ENCODE measurements around the gene DPAGT1. TPM values are rescaled to one million over a fixed set of nuclear protein-coding genes. Genes with fewer than 3 reads are reported as not detected.

The DPAGT1 gene
- polyA plus RNA-seq, 3 donors, result 37.0 to 54.2 (median 39.7) TPM

DNA sequence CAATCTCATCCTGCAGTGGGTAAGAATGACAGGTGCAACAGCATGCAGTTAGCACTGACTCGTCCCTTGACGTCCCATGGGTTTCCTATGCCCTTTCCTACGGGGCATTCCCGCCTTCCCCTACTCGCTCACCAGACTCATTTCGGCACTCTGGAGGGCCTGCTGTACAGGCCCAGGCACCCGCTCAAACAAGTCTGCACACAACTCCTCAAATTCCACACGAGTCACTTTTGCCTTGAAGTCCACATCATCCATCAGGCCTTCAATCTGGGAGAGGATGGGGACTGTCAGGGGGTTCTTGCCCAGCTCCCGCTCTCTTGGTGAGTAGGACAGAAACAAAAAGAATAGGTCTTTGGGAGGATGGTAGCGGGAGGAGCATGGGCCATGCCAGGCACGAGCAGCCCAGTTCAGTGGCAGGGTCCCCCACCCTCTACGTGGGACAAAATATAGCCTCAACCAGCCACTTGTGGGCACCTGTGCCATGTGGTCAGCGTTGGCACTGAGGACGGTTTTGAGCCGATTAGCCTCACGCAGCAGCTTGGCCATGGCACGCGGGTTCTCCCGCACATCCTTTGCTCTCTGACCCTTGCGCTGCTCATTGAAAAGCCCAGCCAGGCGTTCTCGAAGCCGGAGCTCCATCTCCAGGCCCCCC lies 49.4 kb downstream of the DPAGT1 start:
- H3K4me3 Mint-ChIP-seq, result no peak overlapping the region
- H3K27me3 ChIP-seq (ENCODE audit: control insufficient read depth in 2 of 2, insufficient read depth in 2 of 2, low read length in 2 of 2), result no peaks in the 10 kb centered on the region
- H3K4me1 Mint-ChIP-seq, result peaks cover 12% of the 10 kb centered on the region
- no peak overlapping the region for H3K4me2 ChIP-seq (replicated peaks; ENCODE audit: extremely low read depth, low read length, poor library complexity, severe bottlenecking)
- H3K27ac ChIP-seq (ENCODE audit: low read depth in 1 of 2, low read length in 2 of 2), result no peak overlapping the region
- no peaks in the 10 kb centered on the region for H3K9me3 ChIP-seq (replicated peaks in 1 of 2; ENCODE audit: control insufficient read depth in 1 of 2, insufficient read depth in 1 of 2, low read length in 2 of 2)
- H3K27ac Mint-ChIP-seq, result peak overlapping the region in 2 of 7 donors; percentile 1 to 2
- no peak overlapping the region for H2AFZ ChIP-seq (ENCODE audit: insufficient read depth, low read depth, low read length, poor library complexity, severe bottlenecking)
- no peak for DNase-seq
- peaks cover 68 to 83% of the 10 kb centered on the region in 2 donors for H3K36me3 ChIP-seq (replicated peaks in 1 of 2; ENCODE audit: control insufficient read depth in 1 of 2, insufficient read depth in 2 of 2, low read length in 2 of 2)
- H4K20me1 ChIP-seq (ENCODE audit: insufficient read depth, low read length), result no peaks in the 10 kb centered on the region
- peaks cover 0 to 1% (median 0%) of the 10 kb centered on the region in 3 donors for H3K27me3 Mint-ChIP-seq (ENCODE audit: low read depth in 3 of 3)
- peaks cover 9 to 12% of the 10 kb centered on the region in 2 donors for H3K4me1 ChIP-seq (ENCODE audit: control insufficient read depth in 1 of 2, insufficient read depth in 2 of 2, low read length in 2 of 2)
- 95% methylated on average over 20 of the region's 23 CpGs for WGBS (ENCODE audit: insufficient coverage)
- peaks cover 20% of the 10 kb centered on the region for H3K79me2 ChIP-seq (ENCODE audit: insufficient read depth, low read length)
- intact Hi-C loops (cut with micrococcal nuclease), result no loop called here
- no peak overlapping the region for H3K9ac ChIP-seq (ENCODE audit: insufficient read depth, low read length, poor library complexity, severe bottlenecking)
- TF ChIP-seq, protein P1, sequence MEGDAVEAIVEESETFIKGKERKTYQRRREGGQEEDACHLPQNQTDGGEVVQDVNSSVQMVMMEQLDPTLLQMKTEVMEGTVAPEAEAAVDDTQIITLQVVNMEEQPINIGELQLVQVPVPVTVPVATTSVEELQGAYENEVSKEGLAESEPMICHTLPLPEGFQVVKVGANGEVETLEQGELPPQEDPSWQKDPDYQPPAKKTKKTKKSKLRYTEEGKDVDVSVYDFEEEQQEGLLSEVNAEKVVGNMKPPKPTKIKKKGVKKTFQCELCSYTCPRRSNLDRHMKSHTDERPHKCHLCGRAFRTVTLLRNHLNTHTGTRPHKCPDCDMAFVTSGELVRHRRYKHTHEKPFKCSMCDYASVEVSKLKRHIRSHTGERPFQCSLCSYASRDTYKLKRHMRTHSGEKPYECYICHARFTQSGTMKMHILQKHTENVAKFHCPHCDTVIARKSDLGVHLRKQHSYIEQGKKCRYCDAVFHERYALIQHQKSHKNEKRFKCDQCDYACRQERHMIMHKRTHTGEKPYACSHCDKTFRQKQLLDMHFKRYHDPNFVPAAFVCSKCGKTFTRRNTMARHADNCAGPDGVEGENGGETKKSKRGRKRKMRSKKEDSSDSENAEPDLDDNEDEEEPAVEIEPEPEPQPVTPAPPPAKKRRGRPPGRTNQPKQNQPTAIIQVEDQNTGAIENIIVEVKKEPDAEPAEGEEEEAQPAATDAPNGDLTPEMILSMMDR (IDR thresholded peaks at IDR 0.05), result no peak
- H3K9me3 Mint-ChIP-seq, result no peaks in the 10 kb centered on the region
- H3K36me3 Mint-ChIP-seq, result peaks cover 82% of the 10 kb centered on the region in 2 donors
- no peak overlapping the region for H3K4me3 ChIP-seq (replicated peaks in 1 of 3; ENCODE audit: low read depth in 2 of 3, low read length in 3 of 3)

- TF ChIP-seq, protein P1 (IDR thresholded peaks at IDR 0.05), result no peak
- Histone ChIP-seq H3K79me2 (ENCODE audit: insufficient read depth, low read length) (peaks cover 16% of the 10 kb centered on the region), H2AFZ (ENCODE audit: insufficient read depth, low read depth, low read length, poor library complexity, severe bottlenecking) (no peak overlapping the region), H3K27me3 (ENCODE audit: control insufficient read depth in 2 of 2, insufficient read depth in 2 of 2, low read length in 2 of 2) (no peaks in the 10 kb centered on the region), H3K36me3 (replicated peaks in 1 of 2; ENCODE audit: control insufficient read depth in 1 of 2, insufficient read depth in 2 of 2, low read length in 2 of 2) (peaks cover 72 to 90% of the 10 kb centered on the region in 2 donors), H3K9me3 (replicated peaks in 1 of 2; ENCODE audit: control insufficient read depth in 1 of 2, insufficient read depth in 1 of 2, low read length in 2 of 2) (no peaks in the 10 kb centered on the region), H4K20me1 (ENCODE audit: insufficient read depth, low read length) (no peaks in the 10 kb centered on the region), H3K9ac (ENCODE audit: insufficient read depth, low read length, poor library complexity, severe bottlenecking) (no peak overlapping the region), H3K4me1 (ENCODE audit: control insufficient read depth in 1 of 2, insufficient read depth in 2 of 2, low read length in 2 of 2) (peaks cover 9 to 11% of the 10 kb centered on the region in 2 donors), H3K4me3 (replicated peaks in 1 of 3; ENCODE audit: low read depth in 2 of 3, low read length in 3 of 3) (no peak overlapping the region), H3K27ac (ENCODE audit: low read depth in 1 of 2, low read length in 2 of 2) (no peak overlapping the region), H3K4me2 (replicated peaks; ENCODE audit: extremely low read depth, low read length, poor library complexity, severe bottlenecking) (no peak overlapping the region)
- Mint-ChIP-seq H3K9me3 (no peaks in the 10 kb centered on the region), H3K36me3 (peaks cover 89% of the 10 kb centered on the region in 2 donors), H3K4me1 (peaks cover 12% of the 10 kb centered on the region), H3K4me3 (no peak overlapping the region), H3K27me3 (ENCODE audit: low read depth in 3 of 3) (peaks cover 0 to 1% (median 0%) of the 10 kb centered on the region in 3 donors), H3K27ac (peak overlapping the region in 2 of 7 donors; percentile 20 to 63)
- DNase-seq, result no peak
- WGBS (ENCODE audit: insufficient coverage), result 97% methylated on average over 10 of the region's 17 CpGs
- intact Hi-C loops (cut with micrococcal nuclease), result no loop called here
Measured at GRCh38 chr11:119051440-119052162, 50.1 kb downstream of the DPAGT1 start.

Measured in CD14-positive monocyte (primary cell).